Stimulated activated CD8-positive, alpha-beta memory T cell treated with anti-CD3 and anti-CD28 coated beads, Interleukin-12 subunit alpha, Interleukin-12 subunit beta, amount 100 ng/mL, for 4 hours (primary cell): ENCODE measurements around the gene NT5C3A.
A peak's percentile ranks its signal among the peaks of the same experiment; 100 is the strongest.
"Not testable (repeated sequence)": the region's sequence is repeated elsewhere in the genome, so short reads cannot be mapped to it uniquely, and the experiment has no call there.

ENCODE experiments used
- DNase-seq: peaks from one replicate; pipeline ENCODE4 v3.0.0-alpha.2; 2020; ENCODE audit warnings: low read depth

Gene NT5C3A

DNA sequence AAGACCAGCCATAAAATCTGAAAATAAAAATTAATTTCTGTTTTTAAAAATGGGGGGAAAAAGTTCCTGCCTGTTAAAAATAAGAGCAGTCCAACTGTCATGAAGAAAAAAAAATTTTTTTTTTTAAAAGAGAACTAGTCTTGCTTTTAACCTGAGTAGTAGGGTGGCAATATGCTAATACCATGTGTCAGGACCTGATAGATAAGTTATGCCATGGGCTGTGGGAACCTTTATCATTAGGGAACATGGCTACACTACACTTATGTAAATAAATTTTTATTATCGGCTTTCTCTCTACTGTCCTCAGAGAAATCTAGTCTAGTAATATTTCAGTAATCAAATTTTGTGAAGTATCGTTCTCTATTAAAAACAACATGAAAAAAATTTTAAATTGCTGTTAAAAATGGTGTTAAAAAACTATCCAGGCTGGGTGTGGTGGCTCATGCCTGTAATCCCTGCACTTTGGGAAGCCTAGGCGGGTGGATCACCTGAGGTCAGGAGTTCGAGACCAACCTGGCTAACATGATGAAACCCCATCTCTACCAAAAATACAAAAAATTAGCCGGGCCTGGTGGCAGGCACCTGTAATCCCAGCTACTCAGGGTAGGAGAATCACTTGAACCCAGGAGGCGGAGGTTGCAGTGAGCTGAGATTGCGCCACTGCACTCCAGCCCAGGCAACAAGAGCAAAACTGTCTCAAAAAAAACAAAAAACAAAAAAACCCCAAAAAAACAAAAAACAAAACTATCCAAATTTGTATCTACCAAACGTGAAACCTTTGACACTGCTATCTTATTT, 20.7 kb downstream of the NT5C3A start:
- no peak for DNase-seq

GRCh38 chr7:33040803-33041516, 21.6 kb downstream of the NT5C3A start:
- DNase-seq, result peak; percentile 22

DNA sequence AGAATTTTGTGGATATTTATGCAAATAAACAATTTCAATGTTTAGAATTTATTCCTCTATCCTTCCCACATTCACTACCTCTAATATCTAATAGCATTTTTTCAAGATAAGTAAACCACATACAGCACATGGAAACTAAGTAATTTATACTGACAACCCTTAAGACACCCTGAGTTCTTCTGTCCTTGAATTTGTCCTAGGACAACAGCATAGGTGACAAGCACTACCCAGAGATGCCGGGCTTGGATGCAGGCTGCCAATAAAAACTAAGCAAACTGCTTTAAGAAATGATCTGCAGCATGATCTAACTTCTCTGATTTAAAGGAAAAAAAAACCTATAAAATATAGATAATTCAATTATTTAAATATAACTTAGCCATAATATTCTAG, 22.7 kb downstream of the NT5C3A start:
- no peak for DNase-seq

DNA sequence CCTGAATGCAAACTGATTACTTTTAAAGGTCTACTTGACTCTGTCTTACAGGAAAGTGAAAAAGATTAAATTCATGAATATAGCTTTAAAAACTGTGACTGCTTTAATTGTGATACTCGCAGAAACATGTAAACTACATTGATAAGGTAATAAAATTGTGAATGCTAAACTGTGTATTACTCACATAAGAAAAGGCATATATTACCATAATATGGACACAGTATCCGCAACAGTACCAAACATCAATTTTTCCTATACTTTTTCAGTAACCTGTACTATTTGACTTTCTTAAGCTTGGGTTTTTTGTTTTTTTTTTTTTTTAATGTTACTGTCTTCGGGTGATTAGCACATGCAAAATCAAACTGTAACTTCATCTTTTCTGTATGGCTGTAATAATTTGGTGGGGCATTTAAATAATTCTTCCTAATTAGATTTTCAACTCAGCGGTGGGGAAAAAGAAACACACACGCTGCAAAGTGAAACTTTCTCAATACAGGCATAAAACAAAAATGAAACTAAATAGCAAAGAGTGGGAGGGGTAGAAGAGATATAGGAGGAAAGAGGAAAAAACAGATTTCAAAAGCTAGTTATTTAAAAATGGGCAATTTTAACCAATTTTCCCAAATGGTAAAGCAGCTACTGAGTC, 23.2 kb downstream of the NT5C3A start:
- no peak for DNase-seq

DNA sequence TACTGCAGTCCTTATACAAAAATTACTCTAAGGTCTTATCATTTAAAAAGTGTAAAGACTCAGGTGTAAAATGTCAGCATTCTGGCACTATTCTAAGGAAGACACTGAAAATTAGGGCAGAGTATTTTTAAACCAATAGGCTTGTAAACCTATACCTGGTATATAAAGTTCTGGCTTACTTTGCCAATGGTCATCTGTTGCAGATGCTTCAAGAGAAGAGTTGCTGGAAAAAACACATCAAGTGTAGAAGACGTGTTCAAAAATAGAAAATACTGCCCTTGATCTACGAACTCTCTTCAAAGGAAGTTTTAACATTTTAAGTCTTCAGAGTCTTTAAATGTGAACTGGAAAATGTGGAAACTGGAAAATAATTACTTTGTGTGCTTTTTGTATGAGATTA, 23.9 kb downstream of the NT5C3A start:
- no peak for DNase-seq

DNA sequence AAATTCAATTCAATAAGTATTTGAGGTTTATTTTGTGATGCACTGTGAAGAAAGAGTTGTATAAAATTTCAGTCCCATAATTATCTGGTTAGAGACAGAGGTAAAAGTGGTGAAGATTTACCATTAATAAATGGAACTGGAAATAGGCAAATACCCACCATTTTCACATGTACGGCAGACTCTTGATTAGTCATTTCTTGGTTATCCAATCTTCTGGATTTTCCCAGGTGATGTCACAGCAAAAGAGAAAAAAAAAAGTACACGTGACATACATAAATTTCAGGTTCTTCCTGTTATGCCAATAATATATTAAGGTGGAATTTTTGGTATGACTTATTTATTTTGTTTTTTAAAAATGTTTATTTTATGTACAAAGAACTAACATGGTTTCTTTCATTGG, 26.8 kb downstream of the NT5C3A start:
- DNase-seq, result no peak

DNA sequence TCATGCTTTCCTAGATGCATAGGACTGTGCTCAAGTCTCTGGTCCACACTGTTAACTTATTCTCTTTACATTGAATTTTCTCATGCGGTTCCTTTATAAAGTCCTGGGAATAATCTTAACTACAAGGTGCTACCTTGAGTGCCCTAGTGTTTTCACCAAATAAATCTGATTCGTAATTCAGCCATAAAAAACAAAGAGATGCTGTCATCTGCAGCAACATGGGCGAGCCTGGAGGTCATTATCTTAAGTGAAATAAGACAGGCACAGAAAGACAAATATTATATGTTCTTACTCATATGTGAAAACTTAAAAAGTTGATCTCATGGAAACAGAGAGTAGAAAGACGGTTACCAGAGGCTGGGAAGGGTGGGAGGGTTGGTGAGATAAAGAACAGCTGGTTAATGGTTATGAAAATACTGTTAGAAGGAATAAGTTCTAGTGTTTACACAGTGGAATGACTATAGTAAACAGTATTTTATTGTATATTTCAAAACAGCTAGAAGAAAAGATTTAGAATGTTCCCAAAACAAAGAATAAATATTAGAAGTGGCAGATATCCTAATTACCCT, 38.3 kb downstream of the NT5C3A start:
- no peak for DNase-seq

- no peak for DNase-seq
These were observed 50.2 kb downstream of the NT5C3A start for GRCh38 chr7:33012364-33012763.

GRCh38 chr7:33009734-33010133, 52.8 kb downstream of the NT5C3A start:
- no peak for DNase-seq

GRCh38 chr7:33005690-33006089, 56.9 kb downstream of the NT5C3A start:
- not testable (repeated sequence) for DNase-seq

- not testable (repeated sequence) for DNase-seq
These were observed 57.4 kb downstream of the NT5C3A start for GRCh38 chr7:33005193-33005592.

DNA sequence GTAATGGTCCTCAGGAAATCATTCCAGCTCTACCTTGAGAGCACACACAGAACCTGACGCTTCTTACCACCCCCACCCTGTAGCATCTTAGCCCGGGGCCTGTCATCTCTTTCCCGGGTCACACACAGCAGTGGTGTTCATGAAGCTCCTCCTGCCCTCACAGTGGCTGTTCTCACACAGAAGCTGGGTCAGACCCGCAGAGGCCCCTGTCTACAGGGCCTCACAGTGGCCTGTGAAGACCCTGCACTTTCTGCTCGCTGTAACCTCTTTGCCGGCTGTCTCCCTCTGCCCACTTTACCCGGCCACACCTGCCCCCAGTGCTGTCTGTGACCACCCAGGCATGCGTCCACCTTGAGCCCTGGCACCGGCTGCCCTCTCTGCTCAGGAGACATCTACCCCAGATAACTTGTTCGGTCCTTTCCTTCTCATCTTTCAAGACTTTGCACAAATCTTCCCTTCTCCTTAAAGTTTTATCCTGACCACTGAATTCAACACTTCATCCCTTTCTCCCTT, 58.4 kb downstream of the NT5C3A start:
- DNase-seq, result not testable (repeated sequence)

DNA sequence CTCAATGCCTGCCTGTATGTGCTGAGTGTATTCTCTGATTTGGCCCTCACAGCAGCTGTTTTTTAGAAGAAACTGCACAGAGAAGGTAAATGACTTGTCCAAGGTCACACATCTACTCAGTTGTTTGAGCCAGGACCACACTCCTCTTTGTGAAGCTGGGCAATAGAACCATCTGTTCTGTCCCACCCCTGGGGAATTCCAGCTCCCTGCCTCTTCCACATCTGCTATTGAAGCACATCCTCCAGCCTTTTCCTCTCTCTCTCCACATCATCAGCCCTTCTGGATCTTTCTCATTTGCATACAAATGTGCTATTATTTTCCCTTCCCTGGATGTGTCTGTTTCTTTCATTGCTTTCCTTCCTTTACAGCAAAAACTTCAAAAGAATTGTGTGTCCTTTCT, 59.5 kb downstream of the NT5C3A start:
- DNase-seq, result not testable (repeated sequence)

DNA sequence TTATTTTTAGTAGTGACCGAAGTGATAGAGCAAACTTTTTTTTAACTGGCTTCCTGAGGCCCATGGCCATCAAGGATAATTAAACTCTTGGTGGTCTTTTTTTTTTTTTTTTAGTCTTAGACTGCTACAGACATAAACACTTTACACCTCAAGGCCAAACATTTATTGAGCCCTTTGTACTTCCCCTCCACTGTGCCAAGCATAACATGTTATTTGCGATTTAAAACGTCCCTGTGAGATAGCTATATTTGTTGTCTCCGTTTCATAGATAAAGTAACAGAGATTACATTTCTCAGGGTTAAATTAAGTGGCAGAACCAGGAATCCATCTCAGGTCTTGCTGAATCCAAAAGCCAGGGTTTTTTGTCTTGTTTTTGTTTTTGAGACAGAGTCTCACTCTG, 63.2 kb downstream of the NT5C3A start:
- not testable (repeated sequence) for DNase-seq

- not testable (repeated sequence) for DNase-seq
These were observed 64.0 kb downstream of the NT5C3A start for GRCh38 chr7:32998361-32999171.

- not testable (repeated sequence) for DNase-seq
These were observed 64.6 kb downstream of the NT5C3A start for GRCh38 chr7:32997956-32998355.

GRCh38 chr7:32992750-32993149, 69.8 kb downstream of the NT5C3A start:
- DNase-seq, result not testable (repeated sequence)

- not testable (repeated sequence) for DNase-seq
These were observed 70.4 kb downstream of the NT5C3A start for GRCh38 chr7:32991975-32992700.

DNA sequence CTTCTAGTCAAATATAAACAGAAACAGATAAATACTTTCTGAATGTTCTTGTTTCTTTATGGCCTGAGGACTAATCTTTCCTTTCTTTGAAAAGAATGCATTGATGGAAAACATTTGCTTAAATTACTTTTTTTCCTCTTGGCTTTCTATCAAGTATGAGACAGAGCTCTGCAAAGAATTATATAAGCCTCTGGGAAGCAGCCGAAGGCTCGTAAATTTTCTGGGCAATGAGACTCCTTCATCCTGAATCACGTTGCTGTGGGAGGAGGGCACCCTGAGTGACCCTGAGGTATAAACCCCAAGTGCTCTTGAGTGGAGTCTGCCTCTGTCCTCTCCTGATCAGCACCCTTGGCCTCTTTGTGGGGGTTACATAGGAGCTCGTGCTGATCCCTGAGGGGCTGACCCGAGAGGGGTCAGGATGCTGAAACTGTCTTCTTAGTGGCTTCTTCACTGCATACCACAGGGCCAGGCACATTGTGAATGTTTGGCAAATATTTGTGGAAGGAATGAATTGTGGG, 71.4 kb downstream of the NT5C3A start:
- DNase-seq, result not testable (repeated sequence)

GRCh38 chr7:32988148-32988547, 74.4 kb downstream of the NT5C3A start:
- DNase-seq, result not testable (repeated sequence)
